HG02759 (cell line): Measurements from ENCODE around the gene GNAO1.

Experiments used
- ATAC-seq: cut with Tn5 transposase; IDR thresholded peaks from one replicate; pipeline ENCODE4 v1.9.1; 2021; ENCODE audit warnings: mild to moderate bottlenecking, moderate library complexity; ENCODE audit not compliant: unreplicated experiment

The GNAO1 gene

GRCh38 chr16:56191156-56191815 is at the start of gene GNAO1:
GNAO1 (plus strand) TSS chr16:56191489; CDS start chr16:56192236, 747 bp downstream.
- peak; percentile 72 for ATAC-seq

- ATAC-seq = no peak
Observed at GRCh38 chr16:56143666-56144065, 47.6 kb upstream of the GNAO1 start.

DNA sequence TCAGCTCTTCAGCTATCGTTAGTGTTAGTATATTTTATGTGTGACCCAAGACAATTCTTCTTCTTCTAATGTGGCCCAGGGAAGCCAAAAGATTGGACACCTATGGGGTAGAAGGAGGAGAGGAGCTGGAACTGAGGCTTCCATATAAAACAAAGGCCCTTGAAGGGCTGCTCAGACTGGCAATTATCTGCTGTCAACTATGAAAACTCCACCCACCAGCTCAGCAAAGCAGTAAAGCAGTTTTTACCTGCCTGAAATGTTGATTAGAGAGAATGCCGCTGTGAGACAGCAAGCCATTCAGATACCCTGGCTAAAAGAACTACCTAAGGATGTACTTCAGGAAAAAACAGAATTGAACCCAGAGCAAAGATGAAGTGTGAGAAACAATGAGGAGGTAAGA is 45.9 kb upstream of the GNAO1 start:
- no peak for ATAC-seq

GRCh38 chr16:56151621-56152020 is 39.7 kb upstream of the GNAO1 start:
- no peak for ATAC-seq

DNA sequence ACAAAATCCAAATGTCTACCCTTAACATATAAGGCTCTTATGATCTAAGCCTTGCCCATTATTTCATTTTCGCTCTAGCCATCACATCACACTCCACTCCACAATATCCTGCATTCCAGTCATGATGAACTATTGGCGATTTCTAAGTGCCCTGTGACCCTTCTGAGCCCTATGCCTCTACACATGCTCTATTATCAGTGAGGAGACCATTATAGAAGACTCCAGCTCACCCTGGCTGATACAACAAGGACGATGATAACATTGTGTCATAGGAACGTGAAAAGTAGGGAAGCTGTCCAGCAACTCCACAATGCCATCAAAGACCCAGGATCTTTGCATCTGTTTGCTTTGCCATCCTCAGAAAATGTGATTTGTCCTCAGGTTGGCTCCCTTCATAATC is 29.6 kb upstream of the GNAO1 start:
- no peak for ATAC-seq

GRCh38 chr16:56163089-56163488 is 28.2 kb upstream of the GNAO1 start:
- ATAC-seq = no peak

GRCh38 chr16:56163938-56164337 is 27.4 kb upstream of the GNAO1 start:
- ATAC-seq = no peak

GRCh38 chr16:56164636-56165035 is 26.7 kb upstream of the GNAO1 start:
- ATAC-seq = no peak

GRCh38 chr16:56174411-56174810 is 16.9 kb upstream of the GNAO1 start:
- no peak for ATAC-seq

- ATAC-seq = no peak
Observed at GRCh38 chr16:56181401-56181800, 9.9 kb upstream of the GNAO1 start.

- ATAC-seq = no peak
Observed at GRCh38 chr16:56183266-56183665, 8.0 kb upstream of the GNAO1 start.

DNA sequence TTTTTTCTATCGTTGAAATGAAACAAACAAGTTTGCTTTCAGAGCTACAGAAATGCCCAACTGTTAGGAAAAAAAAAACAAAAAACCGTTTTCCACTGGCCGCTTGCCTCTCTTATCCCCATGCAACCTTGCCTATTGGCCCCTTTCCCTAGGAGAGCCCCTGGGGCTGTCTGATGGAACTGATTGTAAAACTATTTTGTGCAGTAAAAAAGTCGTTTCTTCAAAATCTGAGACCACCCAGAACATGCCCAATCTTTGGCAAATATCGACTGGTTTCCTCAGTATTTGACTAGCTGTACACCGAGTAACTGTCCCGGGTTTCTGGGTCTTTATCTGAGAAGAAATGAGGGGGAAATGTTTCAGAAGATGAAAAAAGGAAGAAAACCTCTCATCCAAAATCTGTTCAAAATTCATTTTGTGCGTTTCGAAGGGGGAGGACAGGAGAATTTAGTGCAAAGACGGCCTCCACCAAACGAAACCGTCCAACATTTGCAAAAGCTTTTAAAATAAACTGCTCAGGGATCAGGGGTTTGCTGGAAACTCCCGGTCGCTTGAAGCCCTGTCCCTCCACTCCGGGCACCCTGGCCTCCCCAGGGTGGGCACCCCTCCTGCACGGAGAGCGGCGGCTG is 1.1 kb upstream of the GNAO1 start:
- no peak for ATAC-seq

- peak; percentile 40 for ATAC-seq
Observed at GRCh38 chr16:56190677-56191155, 573 bp upstream of the GNAO1 start.

DNA sequence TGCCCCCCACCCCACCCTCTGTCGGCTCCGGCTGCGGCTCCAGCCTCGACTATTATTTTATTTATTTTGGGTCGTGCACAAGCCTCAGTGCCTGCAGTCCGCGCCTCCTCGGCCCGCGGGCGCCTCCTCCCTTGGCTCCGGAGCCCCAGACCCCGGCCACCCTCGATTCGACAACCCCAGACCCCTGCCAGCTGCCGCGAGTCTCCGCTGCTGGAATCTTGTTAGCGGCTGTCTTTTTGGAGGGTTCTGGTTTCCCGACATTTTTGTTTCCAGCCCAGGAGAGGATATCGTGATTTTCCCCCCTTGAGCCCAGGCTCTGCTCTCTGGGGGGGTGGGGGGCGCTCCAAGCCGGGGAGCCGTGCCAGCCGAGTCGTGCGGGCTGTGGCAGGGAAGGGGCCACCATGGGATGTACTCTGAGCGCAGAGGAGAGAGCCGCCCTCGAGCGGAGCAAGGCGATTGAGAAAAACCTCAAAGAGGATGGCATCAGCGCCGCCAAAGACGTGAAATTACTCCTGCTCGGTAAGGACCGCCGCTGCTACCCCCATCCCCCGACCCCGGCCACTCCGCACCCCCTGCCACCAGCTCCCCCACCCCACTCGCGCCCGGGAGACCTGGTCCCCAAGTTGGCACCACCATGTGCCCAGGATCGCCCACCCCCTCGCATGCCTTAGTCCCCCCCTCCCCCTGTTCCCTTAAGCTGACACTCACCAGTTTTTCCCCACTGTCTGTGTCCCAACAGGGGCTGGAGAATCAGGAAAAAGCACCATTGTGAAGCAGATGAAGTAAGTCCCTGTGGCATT is 746 bp downstream of the GNAO1 start:
- no peak for ATAC-seq

DNA sequence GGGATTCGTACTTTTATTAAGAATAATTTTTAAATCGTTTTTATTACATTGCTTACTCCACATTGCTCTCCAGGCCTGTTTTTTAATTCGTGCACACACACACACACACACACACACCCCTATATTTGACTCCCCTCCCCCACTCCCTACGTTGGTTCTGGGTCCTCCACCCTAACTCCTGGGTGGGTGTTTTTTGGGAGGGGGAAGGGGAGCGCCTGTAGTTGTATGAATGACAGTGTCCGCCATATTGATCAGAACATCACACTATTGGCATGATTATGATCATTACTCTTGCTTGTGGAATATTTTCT is 1.3 kb downstream of the GNAO1 start:
- no peak for ATAC-seq

GRCh38 chr16:56192986-56193945 is 2.0 kb downstream of the GNAO1 start:
- no peak for ATAC-seq

DNA sequence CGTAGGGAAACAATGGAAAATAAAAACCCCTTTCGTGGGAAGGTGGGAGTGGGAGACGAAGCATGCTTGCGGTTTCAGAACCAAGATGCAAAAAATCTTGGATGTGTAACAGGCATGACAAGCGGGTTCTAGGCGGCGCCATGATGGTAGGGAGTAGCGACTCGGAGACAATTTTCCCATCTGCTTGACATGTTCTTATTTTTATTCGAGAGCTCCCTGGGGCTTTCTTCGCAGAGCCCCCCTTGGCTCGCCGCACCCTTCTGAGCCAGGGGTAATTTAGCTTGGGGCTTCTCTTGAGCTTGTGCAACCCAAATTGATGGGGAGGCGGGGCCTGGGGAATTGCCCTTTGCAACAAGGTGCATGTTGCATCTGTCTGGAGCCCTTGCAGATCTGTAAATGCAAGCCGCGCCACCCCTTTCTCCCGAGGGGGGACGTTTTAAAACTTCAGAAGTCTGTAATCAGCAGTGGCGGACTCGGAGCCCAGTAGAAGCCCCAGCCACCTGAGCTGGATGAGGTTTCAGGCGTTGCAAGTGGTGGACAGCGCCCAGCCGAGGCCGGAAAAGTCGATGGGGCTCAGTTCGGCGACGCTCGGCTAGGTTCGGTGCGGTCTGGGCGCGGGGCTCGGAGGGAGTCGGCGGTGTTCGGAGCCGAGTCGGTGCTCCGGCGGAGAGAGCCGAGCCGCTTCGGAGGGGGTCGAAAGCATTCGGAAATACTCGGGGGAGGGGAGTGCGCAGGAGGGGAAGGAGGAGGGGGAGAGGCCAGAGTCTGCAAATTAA is 2.9 kb downstream of the GNAO1 start:
- peak; percentile 38 for ATAC-seq

DNA sequence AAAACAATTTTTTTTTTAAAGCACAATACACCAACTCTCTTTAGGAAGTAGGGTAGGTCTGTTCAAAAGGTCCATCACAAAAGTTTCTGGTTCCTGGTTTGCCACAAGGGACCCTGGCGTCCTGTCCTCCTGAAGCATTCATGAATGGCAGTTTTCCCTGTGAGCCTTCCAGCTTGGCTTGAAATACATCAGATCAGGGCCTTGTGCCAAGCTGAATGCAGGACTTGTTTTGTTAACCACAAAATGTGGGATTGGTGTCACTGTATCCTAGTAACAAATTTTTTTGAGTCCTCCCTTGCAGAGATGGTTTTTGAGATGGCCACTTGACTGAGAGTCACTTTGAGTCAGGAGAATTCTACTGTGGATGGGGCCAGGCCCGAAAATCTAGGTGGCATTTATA is 3.9 kb downstream of the GNAO1 start:
- ATAC-seq = no peak

- no peak for ATAC-seq
Observed at GRCh38 chr16:56196381-56196780, 5.1 kb downstream of the GNAO1 start.
